ENCODE results near the gene MEAK7. TPM values are rescaled to one million over a fixed set of nuclear protein-coding genes. Genes with fewer than 3 reads are reported as not detected.

The MEAK7 gene
- total RNA-seq, 4 donors from 2014 or later = 9.2 to 15.9 (median 14.3) TPM

DNA sequence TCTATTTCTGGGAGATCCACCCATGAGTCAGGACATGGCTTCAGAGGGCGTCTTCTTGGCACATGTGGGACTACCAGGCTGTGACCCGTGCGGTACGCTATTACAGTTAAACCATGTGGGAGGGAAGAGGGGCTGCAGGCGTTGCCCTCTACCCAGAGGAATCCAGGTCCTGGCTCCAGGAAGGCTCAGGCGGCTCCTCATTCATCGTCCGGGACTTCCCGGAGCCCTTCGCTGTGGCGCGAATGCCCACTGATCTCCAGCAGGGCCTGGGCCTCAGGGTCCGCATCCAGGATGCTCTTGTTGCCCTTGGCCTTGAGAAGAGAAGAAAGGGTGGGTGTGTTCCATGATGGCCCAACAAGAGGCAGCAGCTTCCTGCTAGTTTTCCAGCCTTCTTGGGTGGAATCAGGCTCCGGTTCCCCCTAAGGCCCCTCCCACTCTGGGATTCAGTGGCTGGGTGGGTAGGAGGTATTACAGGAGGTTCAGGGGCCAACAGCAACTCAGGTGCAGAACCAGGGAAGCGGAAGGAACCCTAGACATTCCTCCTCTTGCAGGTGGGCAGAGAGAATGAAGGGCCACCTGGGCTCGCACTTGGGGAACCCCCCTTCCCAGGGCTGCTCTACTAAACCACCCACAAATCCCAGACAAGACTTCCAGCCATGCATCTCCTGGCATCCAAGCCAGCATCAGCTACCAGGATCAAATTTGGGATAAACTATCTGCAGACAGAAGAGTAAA, 24.6 kb downstream of the MEAK7 start:
- no peaks in the 10 kb centered on the region for H3K27me3 ChIP-seq
- DNase-seq (ENCODE audit: low spot score in 2 of 2) = no peak
- H3K9me3 ChIP-seq = no peaks in the 10 kb centered on the region
- TF ChIP-seq, protein P1, sequence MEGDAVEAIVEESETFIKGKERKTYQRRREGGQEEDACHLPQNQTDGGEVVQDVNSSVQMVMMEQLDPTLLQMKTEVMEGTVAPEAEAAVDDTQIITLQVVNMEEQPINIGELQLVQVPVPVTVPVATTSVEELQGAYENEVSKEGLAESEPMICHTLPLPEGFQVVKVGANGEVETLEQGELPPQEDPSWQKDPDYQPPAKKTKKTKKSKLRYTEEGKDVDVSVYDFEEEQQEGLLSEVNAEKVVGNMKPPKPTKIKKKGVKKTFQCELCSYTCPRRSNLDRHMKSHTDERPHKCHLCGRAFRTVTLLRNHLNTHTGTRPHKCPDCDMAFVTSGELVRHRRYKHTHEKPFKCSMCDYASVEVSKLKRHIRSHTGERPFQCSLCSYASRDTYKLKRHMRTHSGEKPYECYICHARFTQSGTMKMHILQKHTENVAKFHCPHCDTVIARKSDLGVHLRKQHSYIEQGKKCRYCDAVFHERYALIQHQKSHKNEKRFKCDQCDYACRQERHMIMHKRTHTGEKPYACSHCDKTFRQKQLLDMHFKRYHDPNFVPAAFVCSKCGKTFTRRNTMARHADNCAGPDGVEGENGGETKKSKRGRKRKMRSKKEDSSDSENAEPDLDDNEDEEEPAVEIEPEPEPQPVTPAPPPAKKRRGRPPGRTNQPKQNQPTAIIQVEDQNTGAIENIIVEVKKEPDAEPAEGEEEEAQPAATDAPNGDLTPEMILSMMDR (IDR thresholded peaks at IDR 0.05) = no peak
- no peak for TF ChIP-seq EP300 (IDR thresholded peaks at IDR 0.05)
- no peak overlapping the region for H3K4me3 ChIP-seq
- H3K4me1 ChIP-seq = peaks cover 0 to 14% (median 0%) of the 10 kb centered on the region in 4 donors
- 91 to 96% methylated on average over 12 to 15 of the region's 16 CpGs for WGBS, 2 donors
- no peak overlapping the region for H3K27ac ChIP-seq
- peaks cover 0 to 81% (median 0%) of the 10 kb centered on the region in 3 donors for H3K36me3 ChIP-seq

DNA sequence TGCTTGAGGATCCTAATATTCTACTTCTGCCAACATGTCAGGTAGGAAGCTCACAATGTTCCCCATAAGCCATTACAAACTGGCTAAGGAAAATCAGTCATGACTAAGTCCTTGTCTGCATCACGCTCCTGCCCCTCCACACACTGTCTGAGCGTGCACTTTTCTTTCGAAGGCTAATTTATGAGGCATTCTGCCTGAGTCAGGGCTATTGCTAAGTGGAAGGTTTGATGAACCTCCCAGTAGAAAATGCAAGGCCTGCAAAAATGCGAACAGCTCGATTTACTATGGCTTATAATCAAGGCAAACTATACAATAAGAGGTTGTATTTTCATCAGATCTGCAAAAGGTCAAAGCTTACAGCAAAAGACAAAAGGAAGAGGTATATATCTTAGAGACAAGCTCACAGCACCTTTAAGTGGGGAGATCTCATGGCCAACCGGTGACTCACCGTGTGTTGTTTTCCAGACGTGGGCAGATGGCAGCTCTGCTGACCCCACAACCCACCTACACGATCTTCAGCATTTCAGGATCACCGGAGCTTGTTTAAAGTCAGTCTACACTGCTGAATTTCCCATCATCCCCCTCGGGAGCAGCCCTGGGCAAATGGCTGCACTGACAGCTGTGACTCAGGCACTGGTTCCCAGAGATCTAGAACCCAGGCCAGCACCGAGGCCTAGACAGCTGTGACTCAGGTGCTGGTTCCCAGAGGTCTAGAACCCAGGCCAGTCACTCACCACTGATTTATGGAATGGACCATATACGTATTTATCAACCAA, 26.1 kb downstream of the MEAK7 start:
- TF ChIP-seq, protein P1 (IDR thresholded peaks at IDR 0.05) = no peak
- TF ChIP-seq EP300 (IDR thresholded peaks at IDR 0.05) (no peak), POLR2A (IDR thresholded peaks at IDR 0.05) (no peak)
- Histone ChIP-seq H3K27ac (no peak overlapping the region), H3K27me3 (no peaks in the 10 kb centered on the region), H3K9me3 (no peaks in the 10 kb centered on the region), H3K4me3 (no peak overlapping the region), H3K36me3 (peaks cover 0 to 73% (median 0%) of the 10 kb centered on the region in 3 donors), H3K4me1 (peaks cover 0 to 6% (median 0%) of the 10 kb centered on the region in 4 donors)
- 67 to 69% methylated on average over 13 of the region's 13 CpGs for WGBS, 2 donors
- no peak for DNase-seq (ENCODE audit: low spot score in 2 of 2)

DNA sequence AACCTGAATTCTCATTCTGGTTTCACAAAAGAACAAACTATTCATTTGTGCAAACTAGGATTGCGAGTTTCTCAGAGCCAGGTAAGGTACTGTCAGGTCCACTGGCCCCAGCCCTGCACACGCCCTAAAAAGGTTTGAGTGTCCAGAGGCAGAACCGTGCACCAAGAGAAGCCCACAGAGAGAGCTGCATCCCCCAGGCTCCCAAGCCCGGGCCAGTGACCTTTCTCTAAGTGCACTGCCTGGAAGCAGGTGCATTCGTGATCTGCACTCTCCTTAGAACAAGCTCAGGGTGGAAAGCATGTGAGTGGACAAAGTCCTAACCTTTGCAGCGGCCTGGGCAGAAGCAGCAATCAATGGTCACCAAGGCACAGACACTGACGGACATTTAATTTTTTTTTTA, 26.8 kb downstream of the MEAK7 start:
- Histone ChIP-seq H3K36me3 (peaks cover 0 to 66% (median 0%) of the 10 kb centered on the region in 3 donors), H3K27ac (no peak overlapping the region), H3K4me3 (no peak overlapping the region), H3K27me3 (no peaks in the 10 kb centered on the region), H3K9me3 (no peaks in the 10 kb centered on the region), H3K4me1 (peaks cover 0 to 4% (median 0%) of the 10 kb centered on the region in 4 donors)
- DNase-seq (ENCODE audit: low spot score in 2 of 2) = no peak
- TF ChIP-seq EP300 (IDR thresholded peaks at IDR 0.05) (no peak), POLR2A (IDR thresholded peaks at IDR 0.05) (no peak)
- TF ChIP-seq, protein P1 (IDR thresholded peaks at IDR 0.05) = no peak
- 69 to 85% methylated on average over 6 to 7 of the region's 7 CpGs for WGBS, 2 donors

- TF ChIP-seq, protein P1 (IDR thresholded peaks at IDR 0.05) = no peak
- TF ChIP-seq EP300 (IDR thresholded peaks at IDR 0.05) (no peak), POLR2A (IDR thresholded peaks at IDR 0.05) (no peak)
- H3K27me3 ChIP-seq = no peaks in the 10 kb centered on the region
- no peak for DNase-seq (ENCODE audit: low spot score in 2 of 2)
- no peak overlapping the region for H3K27ac ChIP-seq
- no peak overlapping the region for H3K4me3 ChIP-seq
- 88 to 96% methylated on average over 8 of the region's 8 CpGs for WGBS, 2 donors
- H3K9me3 ChIP-seq = no peaks in the 10 kb centered on the region
- no peaks in the 10 kb centered on the region for H3K4me1 ChIP-seq
- peaks cover 0 to 55% (median 0%) of the 10 kb centered on the region in 3 donors for H3K36me3 ChIP-seq
These were observed 28.1 kb downstream of the MEAK7 start for GRCh38 chr16:84476401-84476800.
